ENCODE results near the gene VSIG2.

GRCh38 chr11:124736736-124737135 lies 15.3 kb downstream of the VSIG2 start:
- TF ChIP-seq ETV6 (conservative IDR thresholded peaks at IDR 0.05 in 1 of 2, IDR thresholded peaks at IDR 0.05 in 1 of 2; ENCODE audit: borderline replicate concordance in 1 of 2, low read depth in 1 of 2) (no peak), POLR2AphosphoS5 (IDR thresholded peaks at IDR 0.05; ENCODE audit: low read length) (no peak), PML (IDR thresholded peaks at IDR 0.05; ENCODE audit: low read length) (no peak), HDAC6 (IDR thresholded peaks at IDR 0.05; ENCODE audit: unreplicated experiment) (no peak), POLR2A (IDR thresholded peaks at IDR 0.05; ENCODE audit: low read depth, low read length) (no peak), ELK1 (IDR thresholded peaks at IDR 0.05; ENCODE audit: low read depth, low read length) (no peak), ZNF592 (IDR thresholded peaks at IDR 0.05) (no peak), CHD2 (IDR thresholded peaks at IDR 0.05; ENCODE audit: borderline replicate concordance, low read depth, low read length) (no peak), ZZZ3 (IDR thresholded peaks at IDR 0.05; ENCODE audit: control insufficient read depth, insufficient read length, low read depth) (no peak), EZH2 (IDR thresholded peaks at IDR 0.05; ENCODE audit: borderline replicate concordance, control insufficient read depth, low read depth, low read length) (no peak)
- TF ChIP-seq, protein P1, sequence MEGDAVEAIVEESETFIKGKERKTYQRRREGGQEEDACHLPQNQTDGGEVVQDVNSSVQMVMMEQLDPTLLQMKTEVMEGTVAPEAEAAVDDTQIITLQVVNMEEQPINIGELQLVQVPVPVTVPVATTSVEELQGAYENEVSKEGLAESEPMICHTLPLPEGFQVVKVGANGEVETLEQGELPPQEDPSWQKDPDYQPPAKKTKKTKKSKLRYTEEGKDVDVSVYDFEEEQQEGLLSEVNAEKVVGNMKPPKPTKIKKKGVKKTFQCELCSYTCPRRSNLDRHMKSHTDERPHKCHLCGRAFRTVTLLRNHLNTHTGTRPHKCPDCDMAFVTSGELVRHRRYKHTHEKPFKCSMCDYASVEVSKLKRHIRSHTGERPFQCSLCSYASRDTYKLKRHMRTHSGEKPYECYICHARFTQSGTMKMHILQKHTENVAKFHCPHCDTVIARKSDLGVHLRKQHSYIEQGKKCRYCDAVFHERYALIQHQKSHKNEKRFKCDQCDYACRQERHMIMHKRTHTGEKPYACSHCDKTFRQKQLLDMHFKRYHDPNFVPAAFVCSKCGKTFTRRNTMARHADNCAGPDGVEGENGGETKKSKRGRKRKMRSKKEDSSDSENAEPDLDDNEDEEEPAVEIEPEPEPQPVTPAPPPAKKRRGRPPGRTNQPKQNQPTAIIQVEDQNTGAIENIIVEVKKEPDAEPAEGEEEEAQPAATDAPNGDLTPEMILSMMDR (IDR thresholded peaks at IDR 0.05 in 2 of 3, conservative IDR thresholded peaks at IDR 0.05 in 1 of 3; ENCODE audit: control insufficient read depth in 2 of 3, extremely low read depth in 1 of 3, insufficient read depth in 1 of 3, low read depth in 3 of 3, low read length in 3 of 3) = no peak
- TF ChIP-seq, protein P2, sequence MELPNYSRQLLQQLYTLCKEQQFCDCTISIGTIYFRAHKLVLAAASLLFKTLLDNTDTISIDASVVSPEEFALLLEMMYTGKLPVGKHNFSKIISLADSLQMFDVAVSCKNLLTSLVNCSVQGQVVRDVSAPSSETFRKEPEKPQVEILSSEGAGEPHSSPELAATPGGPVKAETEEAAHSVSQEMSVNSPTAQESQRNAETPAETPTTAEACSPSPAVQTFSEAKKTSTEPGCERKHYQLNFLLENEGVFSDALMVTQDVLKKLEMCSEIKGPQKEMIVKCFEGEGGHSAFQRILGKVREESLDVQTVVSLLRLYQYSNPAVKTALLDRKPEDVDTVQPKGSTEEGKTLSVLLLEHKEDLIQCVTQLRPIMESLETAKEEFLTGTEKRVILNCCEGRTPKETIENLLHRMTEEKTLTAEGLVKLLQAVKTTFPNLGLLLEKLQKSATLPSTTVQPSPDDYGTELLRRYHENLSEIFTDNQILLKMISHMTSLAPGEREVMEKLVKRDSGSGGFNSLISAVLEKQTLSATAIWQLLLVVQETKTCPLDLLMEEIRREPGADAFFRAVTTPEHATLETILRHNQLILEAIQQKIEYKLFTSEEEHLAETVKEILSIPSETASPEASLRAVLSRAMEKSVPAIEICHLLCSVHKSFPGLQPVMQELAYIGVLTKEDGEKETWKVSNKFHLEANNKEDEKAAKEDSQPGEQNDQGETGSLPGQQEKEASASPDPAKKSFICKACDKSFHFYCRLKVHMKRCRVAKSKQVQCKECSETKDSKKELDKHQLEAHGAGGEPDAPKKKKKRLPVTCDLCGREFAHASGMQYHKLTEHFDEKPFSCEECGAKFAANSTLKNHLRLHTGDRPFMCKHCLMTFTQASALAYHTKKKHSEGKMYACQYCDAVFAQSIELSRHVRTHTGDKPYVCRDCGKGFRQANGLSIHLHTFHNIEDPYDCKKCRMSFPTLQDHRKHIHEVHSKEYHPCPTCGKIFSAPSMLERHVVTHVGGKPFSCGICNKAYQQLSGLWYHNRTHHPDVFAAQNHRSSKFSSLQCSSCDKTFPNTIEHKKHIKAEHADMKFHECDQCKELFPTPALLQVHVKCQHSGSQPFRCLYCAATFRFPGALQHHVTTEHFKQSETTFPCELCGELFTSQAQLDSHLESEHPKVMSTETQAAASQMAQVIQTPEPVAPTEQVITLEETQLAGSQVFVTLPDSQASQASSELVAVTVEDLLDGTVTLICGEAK (IDR thresholded peaks at IDR 0.05; ENCODE audit: borderline replicate concordance) = no peak
- TF ChIP-seq, protein P3, sequence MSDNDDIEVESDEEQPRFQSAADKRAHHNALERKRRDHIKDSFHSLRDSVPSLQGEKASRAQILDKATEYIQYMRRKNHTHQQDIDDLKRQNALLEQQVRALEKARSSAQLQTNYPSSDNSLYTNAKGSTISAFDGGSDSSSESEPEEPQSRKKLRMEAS (IDR thresholded peaks at IDR 0.05; ENCODE audit: low read depth, low read length) = no peak
